IPS DF 4.7 (cell line): ENCODE results near the gene SHKBP1.
"Not testable (repeated sequence)": the region's sequence is repeated elsewhere in the genome, so short reads cannot be mapped to it uniquely, and the experiment has no call there.

Experiments used
- DNase-seq: peaks from one replicate; pipeline ENCODE4 v3.0.0-alpha.2; 2013; ENCODE audit warnings: low spot score; ENCODE audit errors: extremely low read depth

Gene SHKBP1

GRCh38 chr19:40555978-40556689 lies 20.5 kb upstream of the SHKBP1 start:
- DNase-seq: no peak

- DNase-seq: no peak
These were observed 19.6 kb upstream of the SHKBP1 start for GRCh38 chr19:40556953-40557530.

DNA sequence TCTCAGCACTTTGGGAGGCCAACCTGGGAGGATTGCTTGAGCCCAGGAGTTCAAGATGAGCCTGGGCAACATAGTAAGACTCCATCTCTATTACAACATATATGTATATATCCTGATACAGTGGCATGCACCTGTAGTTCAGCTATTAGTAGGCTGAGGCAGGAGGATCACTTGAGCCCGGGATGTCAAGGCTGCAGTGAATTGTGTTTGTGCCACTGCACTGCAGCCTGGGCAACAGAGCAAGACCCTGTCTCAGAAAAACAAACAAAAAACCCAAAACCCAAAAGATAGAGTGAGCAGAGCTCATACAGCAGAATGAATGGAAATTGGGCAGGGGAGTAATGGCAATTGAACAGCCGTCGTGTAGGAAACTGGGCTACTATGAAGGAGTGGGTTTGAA lies 17.3 kb upstream of the SHKBP1 start:
- DNase-seq: no peak

DNA sequence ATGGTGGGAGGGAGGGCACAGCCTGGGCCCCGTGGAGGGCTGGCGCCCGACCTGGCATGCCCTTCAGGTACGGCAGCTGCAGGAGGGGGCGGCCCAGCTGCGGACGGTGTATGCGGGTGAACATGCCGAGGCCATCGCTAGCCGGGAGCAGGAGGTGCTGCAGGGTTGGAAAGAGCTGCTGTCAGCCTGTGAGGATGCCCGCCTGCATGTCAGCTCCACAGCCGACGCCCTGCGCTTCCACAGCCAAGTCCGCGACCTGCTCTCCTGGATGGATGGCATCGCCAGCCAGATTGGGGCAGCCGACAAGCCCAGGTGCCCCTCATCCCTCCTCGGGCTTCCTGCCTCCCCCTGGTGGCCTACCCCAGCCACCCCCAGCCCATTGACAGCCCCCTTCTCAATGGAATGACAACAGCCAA lies 16.6 kb upstream of the SHKBP1 start:
- DNase-seq: no peak

GRCh38 chr19:40561947-40562346 lies 14.7 kb upstream of the SHKBP1 start:
- no peak for DNase-seq

- not testable (repeated sequence) for DNase-seq
These were observed 12.1 kb upstream of the SHKBP1 start for GRCh38 chr19:40564535-40564934.

- no peak for DNase-seq
These were observed 11.3 kb upstream of the SHKBP1 start for GRCh38 chr19:40565355-40565754.

DNA sequence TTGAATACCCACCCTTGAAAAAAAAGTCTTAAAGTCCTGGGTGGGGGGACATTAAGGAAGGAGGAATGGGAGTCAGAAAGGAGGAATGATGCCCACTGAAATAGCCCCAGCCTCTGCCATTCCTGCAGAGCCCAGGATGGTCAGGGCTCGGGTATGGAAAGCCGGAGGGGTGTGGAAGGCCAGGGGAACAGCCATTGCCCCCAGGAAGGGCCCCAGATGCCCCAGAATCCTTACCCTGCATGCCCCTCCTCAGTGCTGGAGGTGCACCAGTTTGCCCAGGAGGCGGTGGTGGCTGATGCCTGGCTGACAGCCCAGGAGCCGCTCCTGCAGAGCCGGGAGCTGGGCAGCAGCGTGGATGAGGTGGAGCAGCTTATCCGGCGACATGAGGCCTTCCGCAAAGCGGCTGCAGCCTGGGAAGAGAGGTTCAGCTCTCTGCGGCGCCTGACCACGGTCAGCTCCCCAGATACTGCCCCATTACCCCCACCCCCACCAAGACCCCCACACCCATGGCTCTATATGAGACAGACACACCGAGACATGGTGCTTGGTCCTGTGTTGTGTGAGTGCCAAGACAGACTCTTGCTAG lies 10.7 kb upstream of the SHKBP1 start:
- no peak for DNase-seq

GRCh38 chr19:40567040-40567749 lies 9.5 kb upstream of the SHKBP1 start:
- DNase-seq: no peak

- DNase-seq: no peak
These were observed 8.8 kb upstream of the SHKBP1 start for GRCh38 chr19:40567750-40568494.

DNA sequence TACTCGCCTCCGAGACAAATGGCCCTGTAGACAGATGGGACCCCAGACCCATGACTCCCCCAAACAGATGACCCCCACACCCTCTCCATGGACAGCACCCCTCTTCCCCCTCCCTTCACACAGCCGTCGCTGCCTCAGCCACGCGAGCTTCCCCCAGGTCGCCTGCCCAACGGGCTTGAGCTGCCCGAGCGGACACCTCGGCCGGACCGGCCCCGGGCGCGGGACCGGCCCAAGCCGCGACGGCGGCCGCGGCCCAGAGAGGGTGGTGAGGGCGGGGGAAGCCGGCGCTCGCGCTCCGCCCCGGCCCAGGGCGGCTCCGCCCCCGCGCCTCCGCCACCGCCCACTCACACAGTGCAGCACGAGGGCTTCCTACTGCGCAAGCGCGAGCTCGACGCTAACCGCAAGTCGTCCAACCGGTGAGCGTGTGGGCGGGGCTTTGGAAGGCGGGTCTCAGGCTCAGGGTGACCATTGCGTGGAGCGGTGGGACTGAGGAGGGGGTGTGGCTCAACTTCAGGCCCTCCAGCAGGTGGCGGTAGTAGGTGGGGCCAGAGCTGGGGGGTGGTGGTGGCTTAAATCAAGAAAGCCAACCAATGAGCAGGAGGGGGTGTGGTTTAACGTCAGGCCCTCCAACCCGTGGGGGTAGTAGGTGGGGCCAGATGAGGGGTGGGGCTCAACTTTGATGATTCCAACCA lies 6.2 kb upstream of the SHKBP1 start:
- peak; percentile 98 for DNase-seq

DNA sequence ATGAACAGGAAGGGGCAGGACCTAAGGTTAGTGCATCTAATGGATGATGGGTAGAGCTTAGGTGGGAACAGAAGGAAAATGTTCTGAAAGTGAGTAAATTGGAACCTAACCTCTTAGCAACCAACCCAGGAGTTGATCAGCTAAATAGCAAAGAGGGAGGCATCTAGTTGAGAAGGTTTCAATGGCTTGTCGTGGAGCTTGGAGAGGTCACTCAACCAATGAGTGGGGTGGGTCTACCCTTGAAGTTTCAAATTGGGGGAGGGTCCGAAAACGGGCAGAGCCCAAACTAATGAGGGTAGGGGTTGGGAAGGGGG lies 5.7 kb upstream of the SHKBP1 start:
- DNase-seq: no peak

DNA sequence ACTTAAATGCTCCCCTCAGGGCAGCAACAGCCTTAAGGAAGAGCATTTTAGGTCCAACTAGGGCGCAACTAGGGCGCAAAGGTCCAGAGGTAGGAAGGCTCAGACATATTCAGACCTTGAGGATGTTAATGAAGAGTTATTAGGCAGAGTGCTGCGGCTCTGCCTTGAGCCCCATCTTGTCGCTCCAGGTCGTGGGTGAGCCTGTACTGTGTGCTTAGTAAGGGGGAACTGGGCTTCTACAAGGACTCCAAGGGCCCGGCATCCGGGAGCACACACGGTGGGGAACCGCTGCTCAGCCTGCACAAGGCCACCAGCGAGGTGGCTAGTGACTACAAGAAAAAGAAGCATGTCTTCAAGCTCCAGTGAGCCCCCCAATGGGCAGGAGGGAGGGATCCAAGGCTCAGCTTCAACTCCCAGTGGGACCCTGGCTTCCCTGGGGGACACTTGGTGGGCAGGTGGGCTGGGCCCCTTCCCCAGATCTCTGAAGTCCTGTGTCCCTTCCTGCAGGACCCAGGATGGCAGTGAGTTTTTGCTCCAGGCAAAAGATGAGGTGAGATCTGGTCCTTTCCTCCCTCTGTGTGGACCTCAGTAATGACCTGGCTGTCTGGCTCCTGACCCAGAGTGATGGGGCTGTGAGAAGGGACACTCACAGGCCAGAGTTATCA lies 4.7 kb upstream of the SHKBP1 start:
- no peak for DNase-seq

- no peak for DNase-seq
These were observed 1.3 kb upstream of the SHKBP1 start for GRCh38 chr19:40575326-40575725.

- no peak for DNase-seq
These were observed 505 bp upstream of the SHKBP1 start for GRCh38 chr19:40576151-40576584.

DNA sequence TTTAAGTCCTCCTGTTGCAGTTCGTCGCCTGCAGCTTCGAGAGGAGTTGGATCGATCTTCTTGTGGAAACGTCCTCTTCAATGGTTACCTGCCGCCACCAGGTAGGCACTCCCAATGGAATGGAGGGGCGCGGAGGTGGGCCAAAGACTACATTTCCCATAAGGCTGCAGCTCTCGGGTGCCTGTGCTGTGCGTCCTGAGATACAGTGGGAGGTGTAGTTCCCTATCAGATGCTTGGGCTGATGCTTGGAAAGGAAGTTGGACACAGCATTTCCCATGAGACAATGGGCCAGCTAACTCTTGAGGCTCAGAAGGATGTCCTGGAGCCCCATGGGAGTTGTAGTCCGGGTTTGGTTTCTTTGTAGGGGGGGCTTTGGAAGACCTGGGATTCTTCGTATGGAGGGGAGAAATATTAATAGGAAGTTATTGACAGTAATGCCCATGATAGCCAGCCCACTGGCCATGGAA lies 1.8 kb downstream of the SHKBP1 start:
- no peak for DNase-seq

DNA sequence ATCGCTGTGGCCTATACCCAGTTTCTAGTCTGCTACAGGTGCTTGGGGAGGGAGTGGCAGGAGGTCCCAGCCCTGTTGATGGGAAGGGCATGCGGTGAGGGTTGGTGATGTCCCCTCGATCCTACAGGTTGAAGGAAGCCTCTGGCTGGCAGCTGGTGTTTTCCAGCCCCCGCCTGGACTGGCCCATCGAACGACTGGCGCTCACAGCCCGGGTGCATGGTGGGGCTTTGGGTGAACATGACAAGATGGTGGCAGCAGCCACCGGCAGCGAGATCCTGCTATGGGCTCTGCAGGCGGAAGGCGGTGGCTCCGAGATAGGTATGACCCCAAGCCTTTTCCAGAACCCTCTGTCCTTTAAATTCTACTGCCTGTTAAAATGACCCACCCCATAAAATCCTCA lies 3.9 kb downstream of the SHKBP1 start:
- DNase-seq: no peak

- no peak for DNase-seq
These were observed 4.9 kb downstream of the SHKBP1 start for GRCh38 chr19:40581531-40581930.

DNA sequence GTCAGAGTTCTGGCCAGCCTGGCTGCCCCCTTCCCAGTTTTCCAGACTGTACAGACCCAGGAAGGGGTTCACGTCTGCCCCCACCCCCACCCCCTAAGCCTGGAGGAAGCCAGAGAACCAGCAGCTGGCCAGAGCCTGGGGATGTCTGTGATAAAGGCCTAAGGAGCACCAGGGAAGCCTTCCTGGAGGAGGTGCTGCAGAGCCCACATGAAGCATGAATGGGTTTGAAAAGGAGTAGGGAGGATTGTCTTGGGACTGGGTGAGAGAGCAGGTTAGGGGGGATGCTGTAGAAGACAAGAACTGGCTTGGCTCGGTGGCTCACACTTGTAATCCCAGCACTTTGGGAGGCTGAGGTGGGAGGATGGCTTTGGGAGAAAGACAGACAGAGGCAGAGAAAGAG lies 5.8 kb downstream of the SHKBP1 start:
- no peak for DNase-seq

DNA sequence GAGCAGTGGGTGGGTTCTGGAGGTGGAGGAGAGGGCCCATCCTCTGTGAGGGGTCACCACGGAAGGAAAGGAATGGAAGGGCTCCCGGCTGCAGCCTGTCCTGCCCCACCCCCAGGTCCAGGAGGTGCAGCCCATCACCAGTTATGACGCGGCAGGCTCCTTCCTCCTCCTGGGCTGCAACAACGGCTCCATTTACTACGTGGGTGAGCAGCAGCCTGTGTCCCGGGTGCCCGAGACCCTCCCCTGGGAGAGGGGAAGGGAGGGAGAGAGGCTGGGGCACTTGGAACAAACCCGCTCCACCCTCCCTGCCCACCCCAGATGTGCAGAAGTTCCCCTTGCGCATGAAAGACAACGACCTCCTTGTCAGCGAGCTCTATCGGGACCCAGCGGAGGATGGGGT lies 6.6 kb downstream of the SHKBP1 start:
- no peak for DNase-seq

GRCh38 chr19:40584007-40584406 lies 7.3 kb downstream of the SHKBP1 start:
- DNase-seq: no peak
